ENCODE results near the gene COQ3.
"Not testable (repeated sequence)": the region's sequence is repeated elsewhere in the genome, so short reads cannot be mapped to it uniquely, and the experiment has no call there.

COQ3 gene

DNA sequence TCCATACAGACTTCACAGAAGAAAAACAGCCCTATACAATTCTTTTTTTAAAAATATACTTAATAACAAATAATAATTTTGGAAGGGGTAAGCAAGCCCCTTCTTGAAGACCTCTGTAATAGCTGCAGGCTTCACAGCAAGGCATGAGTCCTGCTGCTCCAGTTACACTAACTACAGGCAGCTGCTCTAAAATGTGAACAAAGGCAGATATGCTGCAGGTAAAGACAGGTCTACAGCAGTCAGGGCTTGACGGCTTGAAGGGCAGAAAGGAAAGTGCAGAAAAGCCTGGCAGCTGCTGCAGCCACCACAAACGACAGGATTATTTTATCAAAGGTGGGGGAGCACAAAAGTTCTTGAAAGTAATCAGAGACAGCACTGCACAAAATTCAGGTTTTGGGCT, 55.8 kb downstream of the COQ3 start:
- Histone ChIP-seq H3K27me3 (ENCODE audit: low read depth, low read length) (no peaks in the 10 kb centered on the region), H3K4me3 (ENCODE audit: low read length) (no peak overlapping the region), H3K79me2 (ENCODE audit: low read length) (no peaks in the 10 kb centered on the region), H2AFZ (ENCODE audit: low read depth, low read length) (no peak overlapping the region), H3K27ac (ENCODE audit: low read length) (no peak overlapping the region), H3K9me3 (ENCODE audit: insufficient read depth, low read length) (no peaks in the 10 kb centered on the region), H3K4me2 (ENCODE audit: low read length) (no peak overlapping the region), H4K20me1 (ENCODE audit: insufficient read depth, low read length) (no peaks in the 10 kb centered on the region), H3K9ac (ENCODE audit: low read length) (no peak overlapping the region), H3K4me1 (ENCODE audit: low read length) (peaks cover 25% of the 10 kb centered on the region), H3K36me3 (replicated peaks; ENCODE audit: low read depth, low read length) (no peaks in the 10 kb centered on the region)
- TF ChIP-seq EZH2phosphoT487 (IDR thresholded peaks at IDR 0.05; ENCODE audit: low read depth), result no peak
- TF ChIP-seq, protein P1, sequence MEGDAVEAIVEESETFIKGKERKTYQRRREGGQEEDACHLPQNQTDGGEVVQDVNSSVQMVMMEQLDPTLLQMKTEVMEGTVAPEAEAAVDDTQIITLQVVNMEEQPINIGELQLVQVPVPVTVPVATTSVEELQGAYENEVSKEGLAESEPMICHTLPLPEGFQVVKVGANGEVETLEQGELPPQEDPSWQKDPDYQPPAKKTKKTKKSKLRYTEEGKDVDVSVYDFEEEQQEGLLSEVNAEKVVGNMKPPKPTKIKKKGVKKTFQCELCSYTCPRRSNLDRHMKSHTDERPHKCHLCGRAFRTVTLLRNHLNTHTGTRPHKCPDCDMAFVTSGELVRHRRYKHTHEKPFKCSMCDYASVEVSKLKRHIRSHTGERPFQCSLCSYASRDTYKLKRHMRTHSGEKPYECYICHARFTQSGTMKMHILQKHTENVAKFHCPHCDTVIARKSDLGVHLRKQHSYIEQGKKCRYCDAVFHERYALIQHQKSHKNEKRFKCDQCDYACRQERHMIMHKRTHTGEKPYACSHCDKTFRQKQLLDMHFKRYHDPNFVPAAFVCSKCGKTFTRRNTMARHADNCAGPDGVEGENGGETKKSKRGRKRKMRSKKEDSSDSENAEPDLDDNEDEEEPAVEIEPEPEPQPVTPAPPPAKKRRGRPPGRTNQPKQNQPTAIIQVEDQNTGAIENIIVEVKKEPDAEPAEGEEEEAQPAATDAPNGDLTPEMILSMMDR (IDR thresholded peaks at IDR 0.05; ENCODE audit: low read depth, low read length), result no peak

GRCh38 chr6:99335298-99335697, 58.7 kb downstream of the COQ3 start:
- not testable (repeated sequence) for H2AFZ ChIP-seq (ENCODE audit: low read depth, low read length); H3K79me2 ChIP-seq (ENCODE audit: low read length); H3K9ac ChIP-seq (ENCODE audit: low read length); H3K36me3 ChIP-seq (replicated peaks; ENCODE audit: low read depth, low read length); H3K9me3 ChIP-seq (ENCODE audit: insufficient read depth, low read length); H4K20me1 ChIP-seq (ENCODE audit: insufficient read depth, low read length); H3K27ac ChIP-seq (ENCODE audit: low read length); H3K27me3 ChIP-seq (ENCODE audit: low read depth, low read length); H3K4me3 ChIP-seq (ENCODE audit: low read length)
- Histone ChIP-seq H3K4me2 (ENCODE audit: low read length) (peak overlapping the region; percentile 66; the same call in 1 of the 2 replicates), H3K4me1 (ENCODE audit: low read length) (peaks cover 53% of the 10 kb centered on the region)

DNA sequence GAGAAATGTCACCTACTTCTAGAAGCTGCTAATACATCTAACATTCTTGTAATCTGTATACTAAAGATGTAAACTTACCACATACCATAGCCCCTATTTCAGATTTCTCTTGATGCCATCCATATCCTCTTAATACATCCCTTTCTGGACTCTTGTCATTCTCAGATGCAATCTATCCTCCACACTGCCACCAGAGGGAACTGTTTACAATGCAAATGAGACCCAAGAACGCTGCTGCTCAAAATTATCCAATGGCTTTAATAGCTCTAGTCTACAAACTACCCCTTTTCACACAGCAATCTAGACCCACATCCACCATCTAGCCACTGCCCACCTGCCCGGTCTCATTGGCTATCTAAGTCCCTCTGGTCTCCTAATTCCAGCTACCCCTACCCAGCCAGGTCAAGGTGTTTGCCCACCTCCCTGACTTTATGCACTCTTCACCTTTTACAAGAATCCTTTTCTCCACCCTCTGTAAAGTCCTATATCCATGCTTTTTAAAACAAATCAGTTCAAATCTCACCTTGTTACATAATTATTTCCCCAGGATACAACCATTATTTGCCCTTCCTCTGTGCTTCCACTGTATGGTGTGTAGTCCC, 59.4 kb downstream of the COQ3 start:
- H3K4me3 ChIP-seq (ENCODE audit: low read length), result peak overlapping the region; percentile 30; the same call in 1 of the 2 replicates
- peak overlapping the region; percentile 66 for H3K4me2 ChIP-seq (ENCODE audit: low read length)
- H3K4me1 ChIP-seq (ENCODE audit: low read length), result peaks cover 58% of the 10 kb centered on the region
- H3K27ac ChIP-seq (ENCODE audit: low read length), result peak overlapping the region; percentile 99
- no peaks in the 10 kb centered on the region for H3K36me3 ChIP-seq (replicated peaks; ENCODE audit: low read depth, low read length)
- H3K9ac ChIP-seq (ENCODE audit: low read length), result peak overlapping the region; percentile 50; the same call in 1 of the 2 replicates
- no peaks in the 10 kb centered on the region for H3K79me2 ChIP-seq (ENCODE audit: low read length)
- H3K27me3 ChIP-seq (ENCODE audit: low read depth, low read length), result no peaks in the 10 kb centered on the region
- H4K20me1 ChIP-seq (ENCODE audit: insufficient read depth, low read length), result no peaks in the 10 kb centered on the region
- H3K9me3 ChIP-seq (ENCODE audit: insufficient read depth, low read length), result no peaks in the 10 kb centered on the region
- H2AFZ ChIP-seq (ENCODE audit: low read depth, low read length), result no peak overlapping the region
- TF ChIP-seq, protein P1 (IDR thresholded peaks at IDR 0.05; ENCODE audit: low read depth, low read length), result peak; percentile 70
- no peak for TF ChIP-seq EZH2phosphoT487 (IDR thresholded peaks at IDR 0.05; ENCODE audit: low read depth)

GRCh38 chr6:99333068-99333467, 60.9 kb downstream of the COQ3 start:
- peak overlapping the region; percentile 14; the same call in 1 of the 2 replicates for H3K4me3 ChIP-seq (ENCODE audit: low read length)
- H3K4me1 ChIP-seq (ENCODE audit: low read length), result peaks cover 66% of the 10 kb centered on the region
- H4K20me1 ChIP-seq (ENCODE audit: insufficient read depth, low read length), result no peaks in the 10 kb centered on the region
- no peaks in the 10 kb centered on the region for H3K27me3 ChIP-seq (ENCODE audit: low read depth, low read length)
- no peaks in the 10 kb centered on the region for H3K36me3 ChIP-seq (replicated peaks; ENCODE audit: low read depth, low read length)
- no peaks in the 10 kb centered on the region for H3K79me2 ChIP-seq (ENCODE audit: low read length)
- peak overlapping the region; percentile 82 for H3K4me2 ChIP-seq (ENCODE audit: low read length)
- no peaks in the 10 kb centered on the region for H3K9me3 ChIP-seq (ENCODE audit: insufficient read depth, low read length)
- TF ChIP-seq, protein P1 (IDR thresholded peaks at IDR 0.05; ENCODE audit: low read depth, low read length), result no peak
- TF ChIP-seq EZH2phosphoT487 (IDR thresholded peaks at IDR 0.05; ENCODE audit: low read depth), result no peak
- H2AFZ ChIP-seq (ENCODE audit: low read depth, low read length), result 0 out of 2 replicates have a peak overlapping the region, but pooled peaks have one; percentile 25
- H3K27ac ChIP-seq (ENCODE audit: low read length), result peak overlapping the region; percentile 99
- peak overlapping the region; percentile 64; the same call in 1 of the 2 replicates for H3K9ac ChIP-seq (ENCODE audit: low read length)
